ENCODE results near the gene ZSCAN12. TPM values are rescaled to one million over a fixed set of nuclear protein-coding genes. Genes with fewer than 3 reads are reported as not detected.
"Not testable (repeated sequence)": the region's sequence is repeated elsewhere in the genome, so short reads cannot be mapped to it uniquely, and the experiment has no call there.

The ZSCAN12 gene
- 1 to 10 TPM; 2.3 to 6.3 (median 3.8) TPM for polyA plus RNA-seq (ENCODE audit: low read depth in 6 of 6)

GRCh38 chr6:28399350-28400121, at the start of gene ZSCAN12:
TSS of gene ZSCAN12 (minus strand) at chr6:28399747. CDS start at chr6:28398405, 1,342 bp downstream.
- DNase-seq (peak; percentile 77), ATAC-seq (ENCODE audit: low read depth in 2 of 2) (peak; percentile 92 to 95)
- Mint-ChIP-seq H3K27ac (peak within 1 kb of the TSS; percentile 69 to 97 (median 96)), H3K27me3 (peaks cover 24 to 30% (median 30%) of the 10 kb centered on the region in 3 donors), H3K4me1 (peaks cover 31 to 52% (median 48%) of the 10 kb centered on the region in 3 donors), H3K9me3 (peaks cover 0 to 21% (median 5%) of the 10 kb centered on the region in 7 donors), H3K4me3 (peak within 1 kb of the TSS; percentile 87 to 98 (median 96)), H3K36me3 (peaks cover 14 to 35% of the 10 kb centered on the region in 2 donors)

GRCh38 chr6:28449056-28449455, 49.5 kb upstream of the ZSCAN12 start:
- peaks cover 6 to 9% (median 8%) of the 10 kb centered on the region in 3 donors for H3K4me1 Mint-ChIP-seq
- H3K36me3 Mint-ChIP-seq: peaks cover 5 to 13% of the 10 kb centered on the region in 2 donors
- H3K27ac Mint-ChIP-seq: no peak overlapping the region
- H3K27me3 Mint-ChIP-seq: peaks cover 50 to 53% (median 52%) of the 10 kb centered on the region in 3 donors
- ATAC-seq (ENCODE audit: low read depth in 2 of 2) (no peak), DNase-seq (no peak)
- H3K9me3 Mint-ChIP-seq: peaks cover 5 to 27% (median 18%) of the 10 kb centered on the region in 7 donors
- H3K4me3 Mint-ChIP-seq: no peak overlapping the region

- not testable (repeated sequence) for H3K27ac Mint-ChIP-seq; ATAC-seq (ENCODE audit: low read depth in 2 of 2); DNase-seq
- peaks cover 48 to 64% (median 57%) of the 10 kb centered on the region in 3 donors for H3K27me3 Mint-ChIP-seq
- peak overlapping the region in 1 of 8 donors; percentile 63 for H3K4me3 Mint-ChIP-seq
- H3K9me3 Mint-ChIP-seq: peaks cover 5 to 41% (median 33%) of the 10 kb centered on the region in 7 donors
- H3K36me3 Mint-ChIP-seq: peaks cover 16 to 23% of the 10 kb centered on the region in 2 donors
- peaks cover 14 to 24% (median 22%) of the 10 kb centered on the region in 3 donors for H3K4me1 Mint-ChIP-seq
Measured at GRCh38 chr6:28447512-28447906, 48.0 kb upstream of the ZSCAN12 start.

DNA sequence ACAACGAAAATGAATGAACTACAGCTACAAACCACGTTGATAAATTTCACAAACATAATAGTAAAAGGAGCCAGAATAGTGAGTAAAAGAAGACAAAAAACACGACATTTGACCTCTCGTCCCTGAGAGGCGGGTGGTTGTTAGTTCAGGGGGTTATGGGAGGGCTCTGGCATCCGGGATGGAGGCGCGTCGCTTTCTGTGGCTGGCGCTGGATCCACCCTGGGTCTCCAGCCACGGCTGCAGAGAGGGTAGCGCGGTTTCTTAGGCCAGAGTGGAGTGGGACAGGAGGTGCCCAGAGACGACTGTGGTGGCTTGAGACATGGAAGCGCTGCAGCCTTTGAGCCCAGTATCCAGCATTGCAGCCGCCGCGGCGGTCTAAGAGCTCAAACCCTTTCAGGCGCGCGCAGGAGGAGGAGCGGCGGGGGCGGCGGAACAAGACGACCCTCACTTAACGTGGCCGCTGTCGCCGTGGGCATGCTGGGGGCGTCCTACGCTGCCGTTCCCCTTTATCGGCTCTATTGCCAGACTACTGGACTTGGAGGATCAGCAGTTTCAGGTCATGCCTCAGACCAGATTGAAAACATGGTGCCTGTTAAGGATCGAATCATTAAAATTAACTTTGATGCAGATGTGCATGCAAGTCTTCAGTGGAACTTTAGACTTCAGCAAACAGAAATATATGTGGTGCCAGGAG, 47.4 kb upstream of the ZSCAN12 start:
- Mint-ChIP-seq H3K4me1 (peaks cover 14 to 24% (median 22%) of the 10 kb centered on the region in 3 donors), H3K27ac (peak overlapping the region in 1 of 6 donors; percentile 22), H3K36me3 (peaks cover 20 to 23% of the 10 kb centered on the region in 2 donors), H3K4me3 (peak overlapping the region in 5 of 8 donors; percentile 20 to 63 (median 44)), H3K9me3 (peaks cover 5 to 46% (median 37%) of the 10 kb centered on the region in 7 donors), H3K27me3 (peaks cover 42 to 63% (median 58%) of the 10 kb centered on the region in 3 donors)
- no peak for DNase-seq
- no peak for ATAC-seq (ENCODE audit: low read depth in 2 of 2)

GRCh38 chr6:28444759-28445158, 45.2 kb upstream of the ZSCAN12 start:
- Mint-ChIP-seq H3K4me1 (peaks cover 14 to 24% (median 22%) of the 10 kb centered on the region in 3 donors), H3K9me3 (peaks cover 5 to 48% (median 33%) of the 10 kb centered on the region in 7 donors), H3K4me3 (peak overlapping the region in 2 of 8 donors; percentile 88 to 93), H3K27me3 (peaks cover 25 to 49% (median 45%) of the 10 kb centered on the region in 3 donors), H3K36me3 (peaks cover 20 to 23% of the 10 kb centered on the region in 2 donors)
- not testable (repeated sequence) for DNase-seq; H3K27ac Mint-ChIP-seq; ATAC-seq (ENCODE audit: low read depth in 2 of 2)

DNA sequence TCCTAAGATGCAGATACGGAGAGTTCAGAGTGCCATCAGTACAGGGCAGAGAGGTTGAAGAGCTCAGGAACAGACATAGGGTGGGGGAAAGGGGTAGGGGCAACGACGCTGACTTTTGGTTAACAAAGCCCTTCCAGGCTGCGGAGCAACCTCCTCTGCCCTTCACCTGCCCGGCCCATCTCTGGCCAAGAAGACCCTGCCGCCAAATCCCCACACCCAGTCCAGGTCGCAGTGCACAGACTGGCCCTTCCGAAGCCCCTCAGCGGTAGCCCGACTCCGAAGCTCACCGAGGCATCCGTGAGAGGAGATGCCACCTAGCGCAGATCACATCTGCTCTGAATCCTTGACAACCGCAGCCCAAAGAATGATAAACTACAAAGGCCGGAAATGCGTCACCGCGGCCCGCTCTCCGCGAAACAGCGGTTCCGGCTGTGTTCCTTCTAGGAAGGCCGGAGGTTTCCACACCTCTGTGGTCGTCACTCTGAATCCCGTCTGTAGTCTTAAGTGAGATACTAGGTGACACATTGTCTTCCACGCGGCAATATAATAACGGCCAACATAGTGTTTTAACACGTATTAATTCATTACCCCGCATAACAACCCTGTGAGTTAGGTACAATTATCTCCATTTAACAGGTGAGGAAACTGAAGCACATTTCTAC, 43.7 kb upstream of the ZSCAN12 start, which contains the start of gene ZSCAN23:
Gene ZSCAN23, minus strand, starts transcription at position 380 of the 662 bp plus-strand sequence. CDS start 7,225 bp downstream, outside the sequence.
- peaks cover 25 to 49% (median 44%) of the 10 kb centered on the region in 3 donors for H3K27me3 Mint-ChIP-seq
- peak within 1 kb of the TSS in 5 of 6 donors; percentile 74 to 92 (median 85) for H3K27ac Mint-ChIP-seq
- H3K4me3 Mint-ChIP-seq: peak within 1 kb of the TSS; percentile 85 to 99 (median 94)
- peaks cover 5 to 48% (median 33%) of the 10 kb centered on the region in 7 donors for H3K9me3 Mint-ChIP-seq
- H3K4me1 Mint-ChIP-seq: peaks cover 14 to 24% (median 22%) of the 10 kb centered on the region in 3 donors
- H3K36me3 Mint-ChIP-seq: peaks cover 20 to 31% of the 10 kb centered on the region in 2 donors
- ATAC-seq (ENCODE audit: low read depth in 2 of 2): peak; percentile 96 to 97
- peak; percentile 67 for DNase-seq

DNA sequence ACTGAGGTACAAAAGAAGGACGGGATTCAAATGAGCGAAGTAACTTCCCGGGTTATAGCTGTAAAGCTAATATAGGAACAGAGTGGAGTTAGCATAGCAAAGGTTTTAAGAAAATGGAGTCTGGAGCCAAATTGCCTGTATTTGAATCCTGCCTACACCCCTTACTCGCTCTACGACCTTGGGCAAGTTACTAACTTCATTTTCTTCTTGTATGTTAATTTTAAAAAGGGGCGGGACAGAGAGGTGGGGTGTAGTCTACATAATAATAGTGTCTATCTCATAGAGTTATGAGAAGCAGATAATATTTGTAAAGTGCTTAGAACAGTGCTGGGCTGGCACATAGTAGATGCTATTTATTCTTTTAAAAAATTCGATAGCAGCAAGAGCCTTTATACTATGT, 43.0 kb upstream of the ZSCAN12 start:
- Mint-ChIP-seq H3K36me3 (peaks cover 20 to 31% of the 10 kb centered on the region in 2 donors), H3K4me3 (peak overlapping the region in 7 of 8 donors; percentile 85 to 99 (median 95)), H3K9me3 (peaks cover 5 to 48% (median 31%) of the 10 kb centered on the region in 7 donors), H3K27me3 (peaks cover 25 to 46% (median 44%) of the 10 kb centered on the region in 3 donors), H3K27ac (peak overlapping the region in 1 of 6 donors; percentile 92), H3K4me1 (peaks cover 14 to 24% (median 22%) of the 10 kb centered on the region in 3 donors)
- no peak for DNase-seq
- no peak for ATAC-seq (ENCODE audit: low read depth in 2 of 2)

DNA sequence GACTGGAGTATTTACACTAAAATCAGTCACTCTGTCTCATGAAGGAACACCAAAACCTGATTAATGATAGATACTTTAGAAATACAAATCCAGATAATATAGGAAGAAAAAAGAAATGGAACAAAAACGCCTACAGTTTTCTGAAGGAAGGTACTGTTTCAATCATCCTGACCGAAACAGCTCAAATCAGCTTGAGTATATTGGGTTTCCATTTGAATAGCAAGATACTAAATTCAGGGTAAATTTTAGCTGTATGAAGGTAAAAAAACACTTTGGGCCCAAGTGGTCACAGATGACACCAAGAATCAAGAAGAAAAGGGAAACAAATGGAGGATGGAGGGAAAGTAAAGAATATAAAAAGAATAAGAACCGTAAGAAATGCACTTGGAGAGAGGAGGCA, 36.9 kb upstream of the ZSCAN12 start:
- Mint-ChIP-seq H3K9me3 (no peaks in the 10 kb centered on the region), H3K27me3 (peaks cover 5 to 23% (median 8%) of the 10 kb centered on the region in 3 donors), H3K4me3 (no peak overlapping the region), H3K27ac (no peak overlapping the region), H3K36me3 (peaks cover 0 to 15% of the 10 kb centered on the region in 2 donors), H3K4me1 (no peaks in the 10 kb centered on the region)
- DNase-seq: no peak
- ATAC-seq (ENCODE audit: low read depth in 2 of 2): no peak

DNA sequence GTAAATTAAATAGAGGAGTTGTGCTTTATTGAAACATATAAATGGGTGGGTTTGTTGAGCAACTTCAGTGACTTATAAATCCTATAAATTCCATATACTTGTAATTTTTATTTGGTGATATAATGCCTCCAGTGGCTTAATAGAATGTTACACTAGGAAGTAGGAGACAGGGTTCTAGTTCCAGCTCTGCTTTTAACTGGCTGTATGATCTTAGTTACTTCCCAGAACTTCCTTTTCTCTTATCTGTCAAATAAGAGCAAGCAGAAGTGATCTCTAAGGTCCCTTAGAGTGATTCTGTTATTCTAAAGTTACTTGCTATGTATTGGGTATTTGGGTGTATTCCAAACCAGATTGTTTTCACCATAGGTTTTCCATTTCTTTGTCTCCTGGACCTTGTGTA, 33.6 kb upstream of the ZSCAN12 start:
- Mint-ChIP-seq H3K9me3 (no peaks in the 10 kb centered on the region), H3K27me3 (peaks cover 8 to 28% (median 24%) of the 10 kb centered on the region in 3 donors), H3K4me1 (no peaks in the 10 kb centered on the region), H3K27ac (no peak overlapping the region), H3K36me3 (peaks cover 0 to 8% of the 10 kb centered on the region in 2 donors), H3K4me3 (no peak overlapping the region)
- ATAC-seq (ENCODE audit: low read depth in 2 of 2): no peak
- DNase-seq: no peak

DNA sequence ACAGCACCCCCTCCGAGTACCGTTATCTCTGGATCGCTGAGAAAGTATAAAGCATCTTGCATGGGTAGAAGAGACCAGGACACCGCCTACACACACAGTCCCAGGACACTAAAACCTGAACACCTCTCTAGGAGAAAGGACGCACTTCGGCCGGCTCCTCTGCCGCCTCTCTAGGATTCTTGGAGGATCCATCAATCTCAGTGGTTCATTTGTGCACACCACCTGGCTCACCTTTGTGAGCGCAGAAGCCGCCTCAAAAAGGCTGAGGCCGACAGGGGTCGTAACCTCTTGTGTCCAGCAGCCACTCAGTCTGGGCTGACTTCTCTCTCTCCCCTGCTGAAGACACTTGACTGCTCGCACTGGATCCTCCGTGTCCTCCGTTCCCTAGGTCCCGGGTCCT, 30.2 kb upstream of the ZSCAN12 start:
- no peak overlapping the region for H3K27ac Mint-ChIP-seq

DNA sequence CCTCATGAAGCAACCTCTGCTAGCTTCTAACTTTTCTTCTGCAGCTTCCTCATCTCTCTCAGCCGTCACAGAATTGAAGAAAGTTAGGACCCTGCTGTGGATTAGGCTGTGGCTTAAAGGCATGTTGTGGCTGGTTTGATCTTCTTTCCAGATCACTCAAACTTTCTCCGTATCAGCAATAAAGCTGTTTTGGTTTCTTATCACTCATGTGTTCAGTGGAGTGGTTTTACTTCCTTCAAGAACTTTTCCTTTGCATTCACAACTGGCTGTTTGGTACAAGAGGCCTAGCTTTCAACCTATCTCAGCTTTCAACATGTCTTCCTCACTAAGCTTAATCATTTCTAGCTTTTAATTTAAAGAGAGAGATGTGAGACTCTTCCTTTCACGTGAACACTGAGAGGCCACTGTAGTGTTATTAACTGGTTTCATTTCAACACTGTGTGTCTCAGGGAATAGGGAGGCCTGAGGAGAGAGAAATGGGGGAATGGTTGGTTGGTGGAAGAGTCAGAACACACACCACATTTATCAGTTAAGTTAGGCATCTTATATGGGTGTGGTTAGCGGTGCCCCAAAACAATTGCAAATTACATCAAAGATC, 26.5 kb upstream of the ZSCAN12 start:
- H3K4me1 Mint-ChIP-seq: peaks cover 0 to 5% (median 3%) of the 10 kb centered on the region in 3 donors
- no peak for DNase-seq

More for the DNA sequence above, 30.2 kb upstream of the ZSCAN12 start:
- ATAC-seq (ENCODE audit: low read depth in 2 of 2) (no peak), DNase-seq (no peak)
- Mint-ChIP-seq H3K4me1 (peaks cover 0 to 5% (median 3%) of the 10 kb centered on the region in 3 donors), H3K4me3 (no peak overlapping the region), H3K27me3 (peaks cover 0 to 21% (median 11%) of the 10 kb centered on the region in 3 donors), H3K36me3 (peaks cover under 1 to 3% of the 10 kb centered on the region in 2 donors), H3K9me3 (peaks cover 0 to 5% (median 0%) of the 10 kb centered on the region in 7 donors)

DNA sequence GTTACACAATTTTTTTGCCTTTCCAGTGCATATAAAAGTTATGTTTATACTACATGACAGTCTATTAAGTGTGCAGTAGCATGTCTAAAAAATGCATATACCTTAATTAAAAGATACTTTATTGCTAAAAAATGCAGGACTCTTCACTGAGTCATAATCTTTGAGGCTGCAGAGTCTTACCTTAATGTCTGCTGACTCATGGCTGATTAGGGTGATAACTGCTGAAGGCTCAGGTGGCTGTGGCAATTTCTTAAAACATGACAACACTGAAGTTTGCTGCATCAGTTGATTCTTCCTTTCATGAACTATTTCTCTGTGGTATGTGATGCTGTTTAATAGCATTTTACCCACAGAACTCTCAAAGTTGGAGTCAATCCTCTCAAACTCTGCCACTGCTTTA, 24.6 kb upstream of the ZSCAN12 start:
- peaks cover 0 to 5% (median 3%) of the 10 kb centered on the region in 3 donors for H3K4me1 Mint-ChIP-seq
- peaks cover 4 to 8% of the 10 kb centered on the region in 2 donors for H3K36me3 Mint-ChIP-seq
- H3K4me3 Mint-ChIP-seq: no peak overlapping the region
- no peak overlapping the region for H3K27ac Mint-ChIP-seq
- DNase-seq: no peak
- peaks cover 0 to 7% (median 0%) of the 10 kb centered on the region in 7 donors for H3K9me3 Mint-ChIP-seq
- H3K27me3 Mint-ChIP-seq: peaks cover 2 to 36% (median 11%) of the 10 kb centered on the region in 3 donors
- no peak for ATAC-seq (ENCODE audit: low read depth in 2 of 2)

More for the DNA sequence above, 26.5 kb upstream of the ZSCAN12 start:
- H3K4me3 Mint-ChIP-seq: no peak overlapping the region
- peaks cover 0 to 7% (median 0%) of the 10 kb centered on the region in 7 donors for H3K9me3 Mint-ChIP-seq
- H3K27me3 Mint-ChIP-seq: peaks cover 0 to 34% (median 16%) of the 10 kb centered on the region in 3 donors
- no peak for ATAC-seq (ENCODE audit: low read depth in 2 of 2)
- H3K36me3 Mint-ChIP-seq: peaks cover 4 to 8% of the 10 kb centered on the region in 2 donors
- no peak overlapping the region for H3K27ac Mint-ChIP-seq
